ENCODE results near the gene CLDN7.
A peak's percentile ranks its signal among the peaks of the same experiment; 100 is the strongest.
"Not testable (repeated sequence)": the region's sequence is repeated elsewhere in the genome, so short reads cannot be mapped to it uniquely, and the experiment has no call there.

Gene CLDN7

DNA sequence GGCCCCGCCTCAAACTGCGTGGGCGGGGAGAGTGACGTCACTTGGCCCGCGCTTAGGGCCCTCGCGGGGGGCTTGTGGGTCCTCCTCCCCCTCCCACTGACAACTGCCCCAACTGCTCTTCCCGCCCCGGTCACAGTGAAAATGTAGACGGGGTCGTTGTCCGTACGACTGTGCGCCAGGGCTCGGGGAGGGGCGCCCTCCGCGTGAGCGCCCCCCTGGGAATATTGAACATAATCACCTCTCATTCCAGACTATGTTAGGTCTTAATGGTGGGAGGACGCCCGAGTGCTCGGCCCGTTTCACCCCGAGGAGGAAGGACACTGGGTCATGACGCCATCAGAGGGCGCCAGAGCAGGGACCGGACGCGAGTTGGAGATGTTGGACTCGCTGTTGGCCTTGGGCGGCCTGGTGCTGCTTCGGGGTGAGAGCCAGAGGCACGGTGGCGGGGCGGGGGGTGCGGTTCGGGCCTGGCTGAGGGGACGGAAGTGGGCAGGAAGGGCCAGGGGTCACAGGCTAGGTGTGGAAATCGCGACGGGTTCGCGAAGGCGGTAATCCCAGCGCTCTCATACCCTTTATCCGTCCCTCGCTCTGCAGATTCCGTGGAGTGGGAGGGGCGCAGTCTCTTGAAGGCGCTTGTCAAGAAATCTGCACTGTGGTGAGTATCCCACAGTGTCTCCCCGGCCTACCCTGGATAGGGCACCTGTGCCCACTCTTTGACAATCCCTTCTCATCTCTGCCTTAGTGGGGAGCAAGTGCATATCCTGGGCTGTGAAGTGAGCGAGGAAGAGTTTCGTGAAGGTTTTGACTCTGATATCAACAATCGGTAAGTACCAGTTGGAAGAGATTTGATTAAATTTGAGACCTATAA, 9.9 kb downstream of the CLDN7 start, which contains the start of gene ELP5:
Gene ELP5, plus strand, starts transcription at position 40 of the 868 bp plus-strand sequence. Its CDS starts 336 bp downstream, at position 376.
- peak; percentile 84 to 95 for DNase-seq

DNA sequence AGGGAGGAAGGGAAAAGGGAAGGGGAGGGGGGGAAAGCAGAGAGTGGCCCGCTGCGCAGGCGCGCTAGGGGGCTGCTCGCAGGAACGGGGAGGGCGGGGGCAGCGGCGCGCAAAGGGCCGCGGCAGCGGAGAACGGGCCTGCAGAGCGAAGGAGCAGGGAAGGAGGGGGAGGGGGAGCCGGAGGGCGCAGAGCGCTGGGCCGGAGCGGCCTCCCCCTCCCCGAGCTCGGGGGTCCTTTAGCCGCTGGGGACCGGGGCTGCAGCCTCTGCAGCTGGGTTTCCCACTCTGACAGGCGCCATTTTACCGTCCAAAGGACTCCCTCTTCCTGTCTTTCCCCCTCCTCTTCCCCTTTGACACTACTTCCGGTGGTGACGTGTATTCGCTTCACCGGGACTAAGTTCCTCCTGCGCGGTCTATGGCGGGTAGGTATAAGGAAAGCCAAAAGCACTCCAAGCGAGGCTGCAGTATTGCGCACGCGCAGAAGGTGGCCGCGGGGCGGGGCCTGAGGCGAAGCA, 10.6 kb downstream of the CLDN7 start, which contains the start of gene CTDNEP1:
Gene CTDNEP1, minus strand, starts transcription at position 74 of the 515 bp plus-strand sequence. CDS start 438 bp downstream, outside the sequence.
- DNase-seq, result peak; percentile 97 to 99

DNA sequence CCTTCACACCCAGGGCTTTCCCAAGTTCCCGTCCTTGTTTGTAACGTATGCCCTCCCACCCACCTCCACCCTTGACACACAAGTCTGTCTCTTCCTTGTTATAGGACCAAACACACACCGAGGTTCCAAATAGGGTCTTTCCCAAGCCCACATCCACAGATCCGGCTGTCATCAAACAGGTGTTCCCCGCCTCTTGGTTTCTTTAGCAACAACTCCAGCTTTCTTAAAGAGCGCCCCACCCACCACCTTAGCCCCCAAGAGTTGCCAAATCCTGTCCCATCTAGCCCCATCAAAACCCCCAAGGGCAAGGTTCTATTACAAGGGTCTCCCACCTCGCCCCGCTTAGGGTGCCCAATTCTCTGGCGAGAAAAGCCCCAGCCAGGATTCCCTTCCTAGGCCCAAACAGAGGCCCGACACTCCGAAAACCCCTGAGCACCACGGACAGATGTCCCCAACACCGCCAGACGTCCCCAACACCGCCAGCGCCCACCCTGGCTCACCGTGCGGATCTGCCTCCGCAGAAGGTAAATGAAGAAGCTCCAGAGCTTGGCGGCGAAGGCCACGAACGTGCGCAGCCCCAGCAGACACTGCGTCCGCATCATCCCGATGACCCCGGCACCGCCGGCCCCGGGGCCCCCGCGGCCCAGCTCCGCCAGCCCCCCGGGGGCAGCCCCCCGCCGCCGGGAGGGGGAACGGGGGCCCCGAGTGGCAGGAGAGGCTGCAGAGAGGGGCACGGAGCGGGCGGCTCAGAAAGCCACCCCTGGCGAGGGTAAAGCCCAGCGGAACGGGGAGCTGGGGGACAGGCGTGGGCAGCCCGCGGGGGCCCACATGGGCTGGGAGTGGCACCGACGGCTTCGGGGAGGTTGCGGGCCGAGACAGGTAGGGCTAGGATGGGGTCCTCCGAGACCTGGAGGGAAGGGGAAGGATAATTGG, 11.3 kb downstream of the CLDN7 start:
- DNase-seq, result no peak

DNA sequence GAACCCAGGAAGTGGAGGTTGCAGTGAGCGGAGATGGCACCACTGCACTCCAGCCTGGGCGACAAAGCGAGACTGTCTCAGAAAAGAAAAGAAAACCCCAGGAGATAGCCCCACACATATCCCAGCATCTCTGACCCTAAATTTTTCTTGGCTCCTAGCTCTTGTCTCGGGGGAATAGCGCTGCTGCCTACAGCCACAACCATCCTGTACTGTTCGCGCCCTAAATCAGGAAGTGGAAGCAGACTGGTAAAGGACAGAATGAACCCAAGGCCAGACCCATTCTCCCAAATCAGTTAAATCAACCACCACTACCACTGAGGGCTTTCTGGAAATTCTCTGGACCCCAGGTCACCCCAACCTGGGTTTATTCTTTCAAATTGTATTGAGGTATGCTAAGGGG, 12.4 kb downstream of the CLDN7 start:
- DNase-seq, result no peak

DNA sequence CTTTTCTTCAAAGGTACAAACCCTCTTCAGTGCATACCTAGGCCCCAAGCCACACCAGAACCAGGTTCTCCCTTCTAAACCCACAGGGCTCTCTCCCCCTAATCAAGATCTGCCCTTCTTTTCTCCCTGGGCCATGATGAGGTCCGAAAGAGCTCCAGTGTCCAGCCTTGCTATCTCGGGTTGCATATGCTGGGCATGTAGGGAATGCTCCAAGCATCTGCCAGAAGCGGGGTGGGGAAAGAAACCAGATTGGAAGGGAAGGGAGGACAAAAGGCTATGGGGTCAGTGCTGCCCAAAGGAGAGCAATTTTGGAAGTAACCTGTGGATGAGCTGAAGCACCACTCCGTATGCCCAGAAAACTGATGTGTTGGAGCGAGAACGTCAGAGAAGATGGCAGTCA, 13.1 kb downstream of the CLDN7 start:
- no peak for DNase-seq

DNA sequence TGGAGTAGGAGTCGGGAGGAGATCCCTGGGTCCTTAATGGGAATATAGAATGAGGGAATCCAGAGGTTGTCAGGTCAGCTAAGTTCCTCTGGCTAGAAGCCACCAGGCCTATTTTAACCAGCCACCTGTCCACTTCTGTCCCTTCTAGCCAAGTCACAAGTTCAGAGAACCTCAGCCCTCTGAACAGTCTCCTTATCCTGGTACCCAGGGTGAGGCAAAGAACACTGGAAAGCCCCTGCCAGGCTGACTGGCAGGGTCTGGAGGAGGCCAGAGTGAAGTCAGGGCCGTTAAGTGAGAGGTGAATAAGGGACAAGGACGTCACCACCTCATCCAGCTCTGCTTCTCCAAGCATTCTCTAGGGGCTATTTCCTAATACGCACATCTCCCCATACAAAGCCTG, 13.5 kb downstream of the CLDN7 start:
- DNase-seq, result no peak

DNA sequence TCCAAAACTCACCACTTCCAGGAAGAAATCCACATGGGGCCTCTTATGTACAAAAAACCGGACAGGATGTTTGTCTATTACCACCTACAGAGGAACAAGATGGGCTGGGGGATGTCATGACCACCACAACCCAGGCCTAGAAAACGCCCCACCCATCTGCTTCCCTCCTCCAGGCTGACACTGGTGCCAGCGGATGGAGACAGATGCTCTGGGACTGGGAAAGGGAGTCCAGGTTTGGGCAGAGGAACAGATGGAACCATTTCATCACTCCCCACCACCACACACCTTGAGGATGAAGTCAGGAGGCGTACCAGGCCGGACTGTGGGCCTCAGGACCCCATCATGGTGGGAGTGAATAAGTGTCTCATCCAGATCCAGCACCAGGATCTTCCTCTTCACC, 15.5 kb downstream of the CLDN7 start:
- DNase-seq, result no peak

DNA sequence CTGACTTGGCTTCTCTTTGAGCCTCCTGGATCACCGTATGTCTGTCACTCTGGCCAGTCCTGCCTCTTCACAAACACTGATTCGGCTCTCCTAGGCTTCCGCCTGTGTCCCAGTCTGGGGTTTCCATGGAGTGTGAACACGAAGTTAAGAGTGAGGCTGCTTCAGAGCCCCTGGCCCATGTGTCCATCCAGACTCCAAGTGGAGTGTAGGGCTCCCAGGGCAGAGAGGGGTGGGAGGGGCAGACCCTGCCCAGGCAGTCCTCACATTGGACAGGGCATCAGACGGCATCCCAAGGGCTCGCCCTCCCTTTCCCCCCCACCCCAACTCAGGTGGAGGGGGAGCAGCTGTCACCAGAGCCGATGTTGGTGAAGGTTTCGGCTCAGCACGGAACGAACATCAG, 18.4 kb downstream of the CLDN7 start:
- not testable (repeated sequence) for DNase-seq

DNA sequence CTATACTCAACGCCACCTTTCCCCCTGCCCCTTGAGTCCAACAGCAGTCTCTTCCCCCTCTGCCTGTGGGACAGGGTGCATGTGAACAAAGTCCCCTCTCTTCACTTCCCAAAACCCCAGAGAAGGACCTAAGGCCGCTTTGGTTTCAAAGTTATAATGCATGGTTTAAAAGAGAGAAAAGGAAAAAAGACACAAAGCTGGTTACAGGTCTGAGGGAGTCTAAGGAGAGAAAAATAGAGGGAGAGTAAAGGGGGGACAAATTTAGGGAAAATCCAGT, 18.9 kb downstream of the CLDN7 start:
- DNase-seq, result no peak

DNA sequence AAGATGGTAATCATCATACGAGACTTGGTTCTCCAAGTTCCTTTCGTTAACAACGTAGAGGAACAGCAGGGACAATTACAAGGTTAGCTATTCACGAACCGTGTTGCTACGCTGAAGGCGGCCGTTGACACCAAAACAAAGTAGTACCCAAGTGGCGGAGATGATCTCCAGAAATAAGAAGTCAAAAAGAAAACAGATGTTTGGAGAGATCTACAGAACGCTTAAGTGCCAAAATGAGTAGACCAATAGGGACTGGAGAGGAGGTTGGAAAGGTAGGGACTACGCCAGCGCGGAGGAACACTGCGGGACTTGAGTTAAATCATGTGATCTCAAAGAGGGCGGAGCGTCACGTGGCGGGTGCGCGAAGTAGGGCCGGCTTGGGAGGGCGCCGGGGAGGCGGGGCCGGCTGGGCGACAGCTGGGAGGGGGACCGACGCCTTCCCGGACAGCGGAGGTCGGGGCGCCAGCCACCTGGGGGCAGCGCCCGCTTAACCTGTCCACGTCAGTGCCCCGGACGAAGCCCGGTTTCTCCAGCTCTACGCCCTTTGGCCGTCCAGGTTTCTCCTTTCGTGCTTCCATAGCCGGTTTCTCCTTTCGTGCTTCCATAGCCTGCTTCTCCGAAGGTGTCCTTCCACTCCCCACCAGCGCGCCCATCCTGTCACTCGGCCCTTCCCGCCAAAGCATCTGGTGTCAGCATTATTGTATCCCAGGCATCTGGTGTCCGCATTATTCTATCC, 19.4 kb downstream of the CLDN7 start:
- DNase-seq, result peak; percentile 74 to 94

DNA sequence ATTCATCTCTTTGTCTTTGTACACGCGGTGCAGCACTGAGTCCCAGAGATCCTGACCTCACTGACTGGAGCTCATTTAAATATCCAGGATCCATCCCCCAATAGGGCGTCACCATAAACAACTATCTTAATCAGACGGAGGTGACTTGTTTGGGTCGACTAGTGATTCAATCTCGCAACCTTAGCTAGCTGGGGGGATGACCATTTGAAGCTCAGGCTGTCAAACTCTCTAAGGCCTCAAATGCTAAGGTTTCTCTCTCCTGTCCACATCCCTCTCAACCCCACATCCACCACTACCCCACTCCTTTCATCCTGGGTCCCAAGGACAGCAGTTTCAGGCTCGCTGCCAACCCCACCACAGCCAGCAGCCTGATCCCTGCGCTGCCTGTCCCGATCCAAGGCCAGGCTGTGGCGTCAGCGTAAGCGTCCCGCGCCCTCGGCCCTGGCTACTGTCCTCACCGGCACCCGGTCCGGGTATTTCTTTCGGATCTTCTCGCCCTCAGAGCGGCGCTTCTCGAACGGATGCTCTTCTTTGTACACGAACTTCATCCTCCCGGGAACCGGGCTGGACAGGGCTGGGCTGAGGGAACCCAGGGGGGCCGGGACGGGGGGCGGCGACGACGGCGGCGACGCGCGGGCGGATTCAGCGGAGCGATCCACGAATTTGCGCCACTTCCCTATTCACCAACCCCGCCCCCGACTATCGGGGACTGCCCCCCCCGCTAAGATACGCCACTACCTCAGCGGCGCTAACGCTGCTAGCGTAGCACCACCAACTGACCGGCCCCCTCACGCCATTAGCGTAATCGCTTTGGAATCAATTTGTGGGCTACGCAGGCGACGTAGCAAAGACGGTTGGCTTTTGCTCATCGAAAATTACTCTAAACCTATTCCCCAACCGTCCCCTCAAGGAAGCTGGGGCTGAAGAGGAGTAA, 20.2 kb downstream of the CLDN7 start, which contains the start of gene GABARAP:
Gene GABARAP, minus strand, starts transcription at position 667 of the 934 bp plus-strand sequence. Its CDS starts 119 bp downstream, at position 548.
- peak; percentile 67 to 89 for DNase-seq

DNA sequence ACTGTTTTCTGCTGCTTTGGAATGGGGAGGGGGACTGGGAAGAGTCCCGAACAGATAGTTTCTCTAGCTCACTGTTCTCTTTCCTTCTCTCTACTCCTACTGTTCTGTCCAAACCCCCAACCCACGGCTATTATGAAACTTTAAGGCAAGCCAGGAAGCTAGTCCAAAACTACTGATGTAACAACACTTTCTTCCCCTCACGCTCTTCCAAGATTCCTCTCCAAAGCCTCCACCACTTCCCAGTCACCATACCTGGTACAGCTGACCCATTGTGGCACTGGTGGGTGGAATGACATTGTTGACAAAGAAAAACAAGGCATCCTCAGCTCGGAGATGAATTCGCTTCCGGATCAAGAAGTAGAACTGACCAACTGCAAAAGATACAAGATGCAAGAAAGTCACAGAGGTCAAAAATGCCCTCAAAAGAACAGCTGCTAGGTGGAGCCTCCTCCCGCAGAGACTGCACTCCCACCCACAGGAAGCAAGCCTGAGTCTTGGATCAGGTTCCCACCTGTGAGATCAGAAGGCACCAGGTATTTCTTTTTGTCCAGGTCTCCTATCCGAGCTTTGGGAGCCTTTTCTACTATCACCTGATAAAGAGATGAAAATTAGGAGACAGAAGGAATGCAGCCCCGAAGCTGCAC, 21.1 kb downstream of the CLDN7 start:
- no peak for DNase-seq

DNA sequence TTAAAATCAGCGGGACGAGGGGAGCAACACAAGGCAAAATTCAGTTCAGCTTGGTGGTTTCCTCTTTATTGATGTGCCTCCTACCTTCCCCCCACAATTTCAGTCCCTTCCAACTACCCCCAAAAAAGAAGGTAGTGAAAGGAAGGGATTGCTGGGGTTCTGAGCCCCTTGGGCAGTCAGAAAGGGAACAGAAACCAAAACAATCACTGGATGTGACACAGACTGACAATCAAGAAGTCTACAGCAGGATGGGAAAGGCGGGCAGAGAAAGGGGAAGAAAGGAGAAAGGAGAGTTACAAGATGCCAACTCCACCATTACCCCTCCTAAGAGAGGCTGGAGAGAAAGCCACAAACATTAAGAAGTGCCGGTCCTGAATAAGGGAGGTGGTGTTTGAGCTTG, 21.9 kb downstream of the CLDN7 start:
- DNase-seq, result no peak

DNA sequence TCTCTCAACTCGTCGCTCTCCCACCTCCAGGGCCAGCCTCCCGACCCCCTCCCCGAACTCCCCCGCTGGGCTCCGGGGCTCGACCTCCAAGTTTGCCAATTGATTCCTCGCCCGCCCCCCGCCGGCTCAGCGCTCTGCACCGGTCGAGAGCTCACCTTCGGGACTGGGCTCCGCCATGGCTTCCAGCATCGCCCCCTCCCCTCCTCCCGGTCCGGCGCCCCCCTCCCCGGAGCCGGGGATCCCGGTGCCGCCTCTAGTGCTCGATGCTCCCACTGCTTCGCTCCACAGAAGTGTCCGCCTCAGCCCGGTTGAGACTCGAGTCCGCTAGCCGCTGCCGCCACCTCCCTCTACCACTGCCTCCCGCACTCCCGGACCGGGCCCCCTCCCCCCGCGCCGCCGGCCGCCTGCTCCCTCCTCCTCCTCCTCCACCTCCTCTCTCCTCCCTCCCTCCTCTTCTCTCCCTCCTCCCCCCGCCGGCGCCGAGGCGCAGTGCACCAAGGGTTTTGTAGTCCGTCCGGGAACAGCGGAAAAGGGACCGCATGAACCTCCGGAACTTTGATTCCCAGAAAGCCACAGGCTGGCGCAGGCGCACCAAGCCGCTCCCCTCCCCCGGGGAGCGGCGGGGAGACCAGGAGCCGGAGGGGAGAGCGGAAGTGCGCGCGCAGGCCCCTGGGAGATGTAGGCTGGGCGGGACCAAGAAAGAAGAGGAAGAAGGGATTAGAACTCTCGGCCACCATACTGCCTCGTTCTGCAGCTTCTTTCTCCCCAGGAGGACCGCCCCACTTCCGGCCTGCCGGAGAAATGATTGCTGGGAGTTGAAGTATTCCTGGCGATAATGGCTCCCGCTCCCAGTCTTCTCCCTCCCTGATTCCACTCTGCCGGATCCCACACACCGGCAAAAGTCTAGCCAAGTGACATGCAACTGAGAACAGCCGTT, 22.9 kb downstream of the CLDN7 start, which contains the start of gene PHF23:
Gene PHF23, minus strand, starts transcription at position 367 of the 937 bp plus-strand sequence. Its CDS starts 178 bp downstream, at position 189.
- DNase-seq, result peak; percentile 97 to 99

DNA sequence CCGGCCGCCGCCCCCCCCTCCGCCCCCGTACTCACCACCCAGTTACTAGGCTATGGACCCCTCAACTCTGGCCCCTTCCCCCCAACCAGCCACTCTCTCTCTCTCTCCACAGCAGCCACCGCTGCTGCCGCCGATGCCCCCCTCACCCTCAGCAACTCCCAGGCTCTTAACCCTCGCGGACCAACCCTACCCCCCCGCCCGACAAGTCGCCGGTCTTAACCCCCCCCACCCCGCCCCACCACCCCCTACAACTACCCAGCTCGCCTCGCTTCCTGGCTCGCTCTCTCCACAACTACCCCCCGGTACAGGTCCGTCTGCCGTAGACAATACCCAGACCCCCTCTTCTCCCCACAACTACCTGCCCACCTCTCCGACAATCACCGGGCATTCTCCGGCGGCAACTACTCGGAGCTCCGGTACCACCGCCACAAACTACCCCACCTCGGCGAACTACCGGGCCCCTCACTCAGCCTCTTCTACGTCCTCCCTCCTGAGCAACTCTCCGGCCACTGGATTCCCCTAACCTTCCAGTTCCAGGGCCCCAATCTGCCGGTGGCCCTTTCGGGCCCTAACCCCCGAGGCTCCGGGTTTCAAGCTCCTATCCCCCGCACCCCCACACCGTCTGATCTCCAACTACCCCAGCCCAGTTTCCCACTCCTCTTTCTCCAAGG, 23.7 kb downstream of the CLDN7 start:
- no peak for DNase-seq

DNA sequence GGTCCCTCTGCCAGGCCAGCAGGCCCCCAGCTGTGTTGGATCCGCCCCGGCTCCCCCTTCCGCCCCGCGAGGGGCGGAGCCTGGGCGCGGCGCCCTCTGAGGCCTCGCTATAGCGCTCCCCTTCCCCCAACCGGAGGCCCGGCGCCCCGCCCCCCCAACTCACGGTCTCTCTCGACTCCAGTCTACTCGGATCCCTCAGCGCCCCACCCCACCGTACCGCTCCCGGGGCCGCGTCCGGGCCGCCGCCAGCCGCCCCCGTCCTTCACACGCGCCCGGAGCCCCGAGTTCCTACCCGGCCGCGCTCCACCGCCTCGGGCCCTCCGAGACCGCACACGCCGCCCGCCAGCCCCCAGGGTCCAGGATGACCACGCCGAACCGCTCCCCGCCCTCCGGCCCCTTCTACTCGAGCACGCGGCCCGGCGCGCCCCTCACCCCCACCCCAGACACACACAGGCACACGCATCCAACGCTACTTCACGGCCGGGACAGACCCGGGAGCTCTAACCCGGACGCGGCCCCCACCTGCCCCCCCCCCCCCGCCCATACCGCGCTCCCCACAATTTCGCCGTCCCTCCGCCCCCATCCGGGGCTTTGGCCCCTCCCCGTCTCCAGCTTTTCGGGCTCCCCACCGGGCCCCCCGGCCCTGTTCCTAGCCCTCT, 24.4 kb downstream of the CLDN7 start:
- DNase-seq, result peak; percentile 25 to 54

DNA sequence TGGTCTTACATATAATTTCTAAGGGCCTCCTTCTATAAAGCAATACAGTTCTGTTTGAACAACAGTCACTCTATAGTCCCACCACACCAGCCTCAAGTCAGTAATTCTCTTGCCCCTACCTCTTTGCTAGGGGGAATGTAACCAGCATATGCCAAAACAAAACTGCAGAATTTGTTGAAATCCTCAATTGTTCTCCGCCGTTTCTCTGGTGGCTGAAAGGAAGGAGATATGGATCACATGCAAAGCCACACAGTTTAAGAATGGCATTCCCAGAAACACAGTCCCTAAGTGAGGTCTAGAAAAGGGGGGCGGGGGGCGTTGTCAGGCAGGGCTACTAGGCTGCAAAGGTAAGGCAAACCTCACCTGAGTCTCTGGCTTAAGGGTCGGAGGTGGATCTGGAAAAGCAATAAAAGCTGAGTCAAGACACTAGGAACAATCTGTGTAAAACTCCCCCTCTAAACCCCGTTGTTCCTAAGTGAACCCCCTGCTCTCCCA, 25.0 kb downstream of the CLDN7 start:
- DNase-seq, result no peak

DNA sequence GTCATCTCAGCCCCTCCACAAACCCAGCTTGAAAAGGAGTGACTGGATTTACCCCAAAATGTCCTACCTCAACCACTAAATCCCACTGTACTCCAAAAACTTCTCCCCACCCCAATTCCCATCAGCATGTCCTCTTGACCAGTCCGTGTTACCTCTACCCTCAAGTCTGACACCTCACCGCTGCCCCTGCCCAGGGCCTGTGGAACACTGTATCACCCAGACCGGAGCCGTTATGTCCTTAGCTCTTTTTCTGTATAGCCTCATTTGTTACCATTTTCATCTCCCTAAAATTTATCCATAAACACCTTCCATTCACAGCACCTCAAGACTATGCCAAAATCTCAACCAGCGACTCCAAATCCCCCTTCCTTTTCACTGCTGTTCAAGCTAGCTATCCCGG, 25.5 kb downstream of the CLDN7 start:
- DNase-seq, result no peak
